HAP-1 (cell line): ENCODE measurements around the gene ARHGAP6.

Experiments
- DNase-seq, 2 experiments: peaks; one replicate each; pipeline ENCODE4 v3.0.0-alpha.2; 2016 to 2020; ENCODE audit warnings: low spot score in 2 of 2
- H3K27me3 ChIP-seq: fragments of 250-450 bp; sonication (Bioruptor Pico); 2 replicates; pipeline ENCODE4 v1.5.1; 2020; ENCODE audit warnings: low read depth, mild to moderate bottlenecking, moderate library complexity
- H3K36me3 ChIP-seq: fragments of 250-450 bp; sonication (Bioruptor Pico); replicated peaks from 2 replicates; pipeline ENCODE4 v1.5.1; 2020; ENCODE audit warnings: mild to moderate bottlenecking
- H3K4me1 ChIP-seq: fragments of 250-450 bp; sonication (Bioruptor Pico); 2 replicates; pipeline ENCODE4 v1.5.1; 2020; ENCODE audit warnings: mild to moderate bottlenecking
- H3K4me3 ChIP-seq: fragments of 250-450 bp; sonication (Bioruptor Pico); 2 replicates; pipeline ENCODE4 v1.5.1; 2020; ENCODE audit warnings: mild to moderate bottlenecking, moderate library complexity
- H3K9me3 ChIP-seq: fragments of 250-450 bp; sonication (Bioruptor Pico); 2 replicates; pipeline ENCODE4 v1.5.1; 2020; ENCODE audit warnings: mild to moderate bottlenecking, moderate library complexity
- in situ Hi-C: fragments of 300-500 bp; cut with MboI; formaldehyde crosslinking; loops from 3 replicates; pipeline ENCODE4 v1.14.3; 2020; ENCODE audit warnings: low sequenced_read_pairs, inconsistent platforms, mixed read lengths

ARHGAP6 gene

DNA sequence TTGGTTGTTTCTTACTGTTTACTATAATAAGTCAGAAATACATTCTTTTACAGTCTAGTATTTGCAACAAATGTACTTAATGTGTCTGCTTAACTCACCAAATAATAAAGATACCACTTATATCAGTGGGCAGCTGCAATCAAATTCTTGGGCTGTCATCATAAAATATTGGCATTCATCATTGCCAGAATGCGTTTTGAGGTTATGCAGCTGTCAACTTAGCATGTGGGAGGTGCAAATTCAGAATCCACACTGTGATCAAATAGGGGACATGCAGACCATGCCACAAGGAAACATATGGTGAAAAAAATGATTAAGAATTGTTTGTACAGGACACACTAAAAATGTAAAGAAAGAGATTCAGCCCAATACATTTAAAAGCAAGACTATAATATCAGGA is 468.0 kb downstream of the ARHGAP6 start:
- H3K36me3 ChIP-seq: no peaks in the 10 kb centered on the region
- in situ Hi-C loops: no loop called here
- H3K27me3 ChIP-seq: no peaks in the 10 kb centered on the region
- H3K4me3 ChIP-seq: no peak overlapping the region
- H3K9me3 ChIP-seq: no peaks in the 10 kb centered on the region
- no peak for DNase-seq
- no peaks in the 10 kb centered on the region for H3K4me1 ChIP-seq

GRCh38 chrX:11196476-11196875 is 469.2 kb downstream of the ARHGAP6 start:
- in situ Hi-C loops: no loop called here
- no peaks in the 10 kb centered on the region for H3K27me3 ChIP-seq
- H3K4me1 ChIP-seq: no peaks in the 10 kb centered on the region
- no peaks in the 10 kb centered on the region for H3K9me3 ChIP-seq
- DNase-seq: no peak
- H3K36me3 ChIP-seq: no peaks in the 10 kb centered on the region
- no peak overlapping the region for H3K4me3 ChIP-seq

- in situ Hi-C loops: no loop called here
Measured at GRCh38 chrX:11193035-11193469, 472.7 kb downstream of the ARHGAP6 start.

GRCh38 chrX:11190745-11191510 is 474.8 kb downstream of the ARHGAP6 start:
- peak in 1 of 2 experiments; percentile 12 for DNase-seq
- H3K4me1 ChIP-seq: no peaks in the 10 kb centered on the region

More at GRCh38 chrX:11193035-11193469, 472.7 kb downstream of the ARHGAP6 start:
- no peak overlapping the region for H3K4me3 ChIP-seq
- no peaks in the 10 kb centered on the region for H3K9me3 ChIP-seq
- H3K27me3 ChIP-seq: no peaks in the 10 kb centered on the region
- no peaks in the 10 kb centered on the region for H3K4me1 ChIP-seq
- H3K36me3 ChIP-seq: no peaks in the 10 kb centered on the region
- no peak for DNase-seq

DNA sequence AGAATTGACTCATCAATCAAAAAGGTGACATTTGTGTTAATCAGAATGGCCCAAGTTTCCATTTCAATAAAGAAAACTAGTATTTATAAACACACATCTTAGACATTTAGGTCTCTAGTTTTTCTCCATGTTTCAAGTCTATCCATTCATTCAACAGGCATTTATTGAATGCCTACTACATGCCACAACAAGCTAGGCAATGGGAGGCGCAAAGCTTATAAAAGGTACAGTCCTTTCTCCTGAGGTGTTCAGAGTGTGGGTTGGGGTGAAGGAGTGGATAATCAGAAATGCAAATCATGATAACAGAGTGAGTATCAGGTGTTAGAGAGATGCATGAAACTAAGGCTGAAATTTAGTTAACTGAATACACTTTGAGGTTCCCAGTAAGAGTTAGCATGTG is 476.6 kb downstream of the ARHGAP6 start:
- Histone ChIP-seq H3K4me1 (no peaks in the 10 kb centered on the region), H3K36me3 (no peaks in the 10 kb centered on the region), H3K9me3 (no peaks in the 10 kb centered on the region), H3K27me3 (no peaks in the 10 kb centered on the region), H3K4me3 (no peak overlapping the region)
- DNase-seq: no peak
- in situ Hi-C loops: no loop called here

More at GRCh38 chrX:11190745-11191510, 474.8 kb downstream of the ARHGAP6 start:
- Histone ChIP-seq H3K36me3 (no peaks in the 10 kb centered on the region), H3K4me3 (no peak overlapping the region), H3K27me3 (no peaks in the 10 kb centered on the region), H3K9me3 (no peaks in the 10 kb centered on the region)
- in situ Hi-C loops: no loop called here

DNA sequence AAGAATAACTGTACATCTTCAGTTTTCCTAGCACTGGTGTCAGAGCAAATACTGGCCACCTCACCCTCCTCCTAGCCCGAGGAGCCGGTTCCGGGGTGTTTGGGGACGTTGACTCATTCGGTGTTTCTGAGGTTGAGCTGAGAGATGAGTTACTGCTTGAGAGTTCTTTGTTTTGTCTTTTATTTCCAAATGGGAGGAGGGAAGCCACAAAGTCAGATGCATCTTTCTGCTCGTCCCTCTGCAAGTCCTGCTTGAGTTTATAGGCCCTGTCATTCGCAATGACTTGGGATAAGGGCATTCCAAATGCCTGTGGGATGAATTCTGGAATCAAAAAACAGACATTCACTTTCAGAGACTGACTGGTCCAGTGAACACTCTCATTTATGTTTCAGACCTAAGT is 477.1 kb downstream of the ARHGAP6 start:
- in situ Hi-C loops: no loop called here

DNA sequence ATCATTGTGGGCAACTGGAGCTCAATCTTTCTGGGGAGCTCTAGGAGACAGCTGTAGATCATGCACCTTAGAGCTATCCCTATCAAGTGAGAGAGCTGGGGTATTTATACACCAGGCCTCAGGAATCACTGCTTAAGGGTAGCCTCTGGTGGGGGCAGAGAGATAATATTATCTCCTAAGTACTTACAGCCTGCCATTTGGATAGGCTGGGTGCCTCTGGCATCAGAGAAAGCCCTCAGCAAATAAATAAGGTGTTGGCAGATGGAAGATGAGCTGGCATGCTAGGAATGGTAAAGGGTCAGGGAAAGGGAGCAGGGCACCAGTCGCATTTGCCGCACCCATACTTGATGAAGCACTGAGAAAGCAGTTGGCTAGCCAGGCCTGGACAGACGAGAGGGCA is 478.7 kb downstream of the ARHGAP6 start:
- Histone ChIP-seq H3K27me3 (no peaks in the 10 kb centered on the region), H3K9me3 (no peaks in the 10 kb centered on the region), H3K36me3 (no peaks in the 10 kb centered on the region), H3K4me3 (no peak overlapping the region), H3K4me1 (no peaks in the 10 kb centered on the region)
- in situ Hi-C loops: no loop called here
- no peak for DNase-seq

More for the DNA sequence above, 477.1 kb downstream of the ARHGAP6 start:
- Histone ChIP-seq H3K4me1 (no peaks in the 10 kb centered on the region), H3K9me3 (no peaks in the 10 kb centered on the region), H3K4me3 (no peak overlapping the region), H3K36me3 (no peaks in the 10 kb centered on the region), H3K27me3 (no peaks in the 10 kb centered on the region)
- no peak for DNase-seq

DNA sequence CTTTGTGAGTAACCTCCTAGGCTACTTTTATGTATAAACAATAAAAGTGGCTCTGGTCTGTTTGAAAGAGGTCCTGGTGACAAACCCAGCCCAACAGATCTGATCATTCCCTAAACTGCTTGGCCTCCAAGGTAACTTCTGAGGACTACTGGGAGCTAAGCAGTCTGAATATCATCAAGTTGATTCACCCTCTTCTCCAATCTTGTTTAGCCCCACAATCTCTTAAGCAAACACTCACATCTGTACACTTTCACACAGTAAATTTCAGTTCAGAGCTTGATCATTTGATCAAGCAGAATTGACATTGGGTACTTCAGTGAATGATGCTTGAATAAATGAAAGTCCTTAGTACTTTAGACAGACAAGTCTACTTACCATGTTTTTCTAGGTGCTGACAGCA is 479.9 kb downstream of the ARHGAP6 start:
- H3K9me3 ChIP-seq: no peaks in the 10 kb centered on the region
- H3K4me3 ChIP-seq: no peak overlapping the region
- H3K4me1 ChIP-seq: no peaks in the 10 kb centered on the region
- no peaks in the 10 kb centered on the region for H3K27me3 ChIP-seq
- in situ Hi-C loops: no loop called here
- H3K36me3 ChIP-seq: no peaks in the 10 kb centered on the region
- DNase-seq: no peak

GRCh38 chrX:11180571-11180970 is 485.1 kb downstream of the ARHGAP6 start:
- Histone ChIP-seq H3K4me1 (no peaks in the 10 kb centered on the region), H3K9me3 (no peaks in the 10 kb centered on the region), H3K4me3 (no peak overlapping the region), H3K27me3 (no peaks in the 10 kb centered on the region), H3K36me3 (no peaks in the 10 kb centered on the region)
- in situ Hi-C loops: no loop called here
- no peak for DNase-seq

DNA sequence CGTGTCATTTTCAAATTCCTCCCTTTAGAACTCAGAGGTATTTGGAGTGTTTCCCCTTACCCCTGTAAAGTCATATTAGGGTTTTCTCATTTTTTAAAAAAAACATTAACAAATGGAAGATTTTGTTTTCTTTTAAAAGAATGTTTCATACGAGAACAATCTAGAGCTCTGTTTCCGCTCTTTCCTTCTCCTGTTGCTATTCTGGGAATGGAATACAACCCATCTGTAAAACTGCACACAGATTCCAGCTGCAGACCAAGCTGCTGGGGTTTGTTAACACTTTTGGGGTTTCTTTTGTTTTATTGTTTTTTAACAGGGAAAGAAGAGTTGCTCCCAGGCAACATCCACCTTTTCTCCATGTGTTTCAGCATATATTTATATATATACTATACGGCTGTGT is 493.3 kb downstream of the ARHGAP6 start:
- Histone ChIP-seq H3K9me3 (no peaks in the 10 kb centered on the region), H3K36me3 (no peaks in the 10 kb centered on the region), H3K4me1 (no peaks in the 10 kb centered on the region), H3K27me3 (no peaks in the 10 kb centered on the region), H3K4me3 (no peak overlapping the region)
- DNase-seq: no peak
- in situ Hi-C loops: no loop called here

DNA sequence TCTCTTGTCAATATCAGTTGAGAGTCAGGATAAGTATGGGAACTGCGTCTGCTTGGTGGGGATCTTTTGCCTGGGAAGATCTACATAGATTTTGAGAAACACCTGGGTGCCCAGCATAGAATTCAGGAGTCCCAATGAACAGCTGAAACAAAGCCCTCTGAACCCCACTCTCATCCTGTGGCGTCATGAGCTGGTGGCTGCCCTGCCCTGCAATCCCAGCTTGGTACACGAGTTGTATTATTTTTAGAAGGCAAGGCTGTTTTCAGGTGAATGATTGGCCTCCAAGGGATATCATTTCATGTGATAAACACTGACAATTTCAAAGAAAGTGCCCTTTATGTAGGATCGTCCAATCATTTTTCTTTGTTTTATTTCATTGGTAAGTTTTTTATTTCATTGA is 493.8 kb downstream of the ARHGAP6 start:
- no peaks in the 10 kb centered on the region for H3K27me3 ChIP-seq

GRCh38 chrX:11164433-11164832 is 501.3 kb downstream of the ARHGAP6 start:
- H3K9me3 ChIP-seq: no peaks in the 10 kb centered on the region
- no peak for DNase-seq
- in situ Hi-C loops: no loop called here
- H3K4me1 ChIP-seq: no peaks in the 10 kb centered on the region
- H3K27me3 ChIP-seq: no peaks in the 10 kb centered on the region
- no peak overlapping the region for H3K4me3 ChIP-seq
- no peaks in the 10 kb centered on the region for H3K36me3 ChIP-seq

More for the DNA sequence above, 493.8 kb downstream of the ARHGAP6 start:
- H3K4me3 ChIP-seq: no peak overlapping the region
- H3K9me3 ChIP-seq: no peaks in the 10 kb centered on the region
- H3K36me3 ChIP-seq: no peaks in the 10 kb centered on the region
- DNase-seq: no peak
- in situ Hi-C loops: no loop called here
- H3K4me1 ChIP-seq: no peaks in the 10 kb centered on the region

DNA sequence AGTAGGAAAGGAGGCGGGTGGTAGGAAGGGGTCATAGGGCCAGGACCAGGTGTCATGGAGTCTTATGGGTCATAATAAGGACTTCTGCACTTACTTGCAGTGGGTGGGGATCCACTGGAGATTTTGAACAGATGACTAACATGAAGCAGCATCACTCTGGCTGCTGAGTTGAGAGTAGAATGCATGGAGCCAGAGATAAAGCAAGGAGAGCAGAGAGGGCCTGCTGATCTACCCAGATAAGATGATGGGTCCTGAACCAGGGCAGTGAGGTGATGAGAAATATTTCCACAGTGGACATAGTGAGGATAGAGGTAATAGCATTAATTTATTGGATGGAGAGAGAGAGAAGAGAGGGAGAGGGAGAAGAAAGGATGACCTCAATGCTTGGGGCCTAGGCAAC is 506.6 kb downstream of the ARHGAP6 start:
- in situ Hi-C loops: no loop called here
- DNase-seq: no peak

GRCh38 chrX:11151799-11152559 is 513.7 kb downstream of the ARHGAP6 start:
- Histone ChIP-seq H3K9me3 (no peaks in the 10 kb centered on the region), H3K36me3 (no peaks in the 10 kb centered on the region), H3K4me1 (no peaks in the 10 kb centered on the region), H3K4me3 (no peak overlapping the region), H3K27me3 (no peaks in the 10 kb centered on the region; the same call in 1 of the 2 replicates)
- no peak for DNase-seq
- in situ Hi-C loops: no loop called here

More for the DNA sequence above, 506.6 kb downstream of the ARHGAP6 start:
- no peaks in the 10 kb centered on the region for H3K27me3 ChIP-seq
- no peak overlapping the region for H3K4me3 ChIP-seq
- no peaks in the 10 kb centered on the region for H3K9me3 ChIP-seq
- no peaks in the 10 kb centered on the region for H3K4me1 ChIP-seq
- H3K36me3 ChIP-seq: no peaks in the 10 kb centered on the region
